HG03457 (cell line): ENCODE data around the gene SOX14.

Experiments
- ATAC-seq: cut with Tn5 transposase; IDR thresholded peaks from one replicate; pipeline ENCODE4 v1.9.1; 2021; ENCODE audit warnings: moderate number of reproducible peaks; ENCODE audit not compliant: unreplicated experiment

The SOX14 gene

GRCh38 chr3:137764001-137764433 lies at the start of gene SOX14:
Gene SOX14, plus strand, starts transcription at chr3:137764315. Its CDS starts 470 bp downstream, at chr3:137764785.
- ATAC-seq = no peak

- ATAC-seq = no peak
Measured at GRCh38 chr3:137714551-137714950, 49.6 kb upstream of the SOX14 start.

DNA sequence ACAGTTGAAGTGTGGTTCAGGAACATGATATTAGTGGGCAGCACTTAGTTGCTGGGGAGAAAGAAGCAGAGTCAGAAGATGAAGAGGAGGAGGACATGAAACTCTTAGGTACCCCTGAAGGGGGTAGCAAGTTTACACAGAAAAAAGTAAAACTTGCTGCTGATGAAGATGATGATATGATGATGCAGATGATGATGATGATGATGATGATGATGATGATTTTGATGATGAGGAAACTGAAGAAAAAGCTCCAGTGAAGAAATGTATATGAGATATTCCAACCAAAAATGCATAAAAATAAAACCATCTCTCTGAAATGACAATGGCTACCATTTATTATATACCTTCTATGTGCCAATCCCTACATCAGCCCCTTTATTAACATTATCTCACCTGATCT lies 39.9 kb upstream of the SOX14 start:
- ATAC-seq = no peak

DNA sequence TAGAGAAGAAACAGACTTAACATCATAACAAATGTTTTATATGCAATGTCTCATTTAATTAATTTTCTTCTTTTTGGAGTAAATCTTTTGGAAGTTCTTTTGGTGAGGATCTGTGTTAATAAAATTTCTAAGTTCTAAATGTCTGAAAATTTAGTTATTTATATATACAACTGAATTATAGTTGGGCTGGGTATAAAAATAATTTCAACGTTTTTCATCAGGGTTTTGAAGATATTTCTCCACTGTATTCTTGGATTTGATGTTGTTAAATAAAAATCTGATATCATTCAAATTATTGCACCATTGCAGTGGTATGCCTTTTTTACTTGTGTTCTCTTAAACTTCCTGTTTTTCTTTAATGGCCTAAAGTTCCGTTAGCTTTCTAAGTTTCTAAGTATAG lies 26.9 kb upstream of the SOX14 start:
- no peak for ATAC-seq

DNA sequence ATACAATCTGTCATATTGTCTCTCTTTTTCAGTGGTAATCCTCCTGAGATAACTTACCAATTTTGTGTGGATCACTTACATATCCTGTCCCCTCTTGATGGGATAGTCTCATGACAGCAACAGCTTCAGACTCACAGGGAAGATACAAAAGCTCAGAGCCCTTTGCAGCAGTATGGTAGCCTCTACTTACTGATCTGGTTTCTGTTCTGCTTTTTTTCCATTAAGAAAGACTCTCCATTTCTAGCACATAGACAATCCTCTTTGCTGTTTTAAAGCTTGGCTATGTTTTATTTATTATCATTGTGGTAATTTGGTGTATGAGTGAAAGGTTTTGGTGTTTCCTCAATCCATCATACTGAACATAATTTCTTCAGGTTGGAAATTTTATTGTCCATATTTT lies 25.4 kb upstream of the SOX14 start:
- ATAC-seq = no peak

- ATAC-seq = no peak
Measured at GRCh38 chr3:137743608-137744007, 20.5 kb upstream of the SOX14 start.

DNA sequence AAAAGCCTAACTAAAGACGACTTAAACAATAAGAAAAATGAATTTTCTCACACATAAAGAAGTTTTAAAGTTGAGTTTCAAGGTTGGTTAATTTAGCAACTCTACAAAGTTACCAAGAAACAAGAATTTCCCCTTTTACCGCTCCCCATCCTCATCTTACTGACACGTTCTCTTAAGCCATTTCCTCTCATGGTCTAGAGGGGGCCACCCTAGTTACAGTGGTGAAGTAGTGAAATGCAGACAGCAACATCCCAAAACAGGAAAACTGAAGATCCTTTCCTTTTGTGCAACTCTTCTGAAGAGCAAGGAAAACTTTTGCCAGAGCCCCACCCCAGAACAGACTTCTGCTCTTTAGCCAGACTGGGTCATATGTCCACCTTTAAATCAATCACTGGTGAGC lies 17.3 kb upstream of the SOX14 start:
- no peak for ATAC-seq

DNA sequence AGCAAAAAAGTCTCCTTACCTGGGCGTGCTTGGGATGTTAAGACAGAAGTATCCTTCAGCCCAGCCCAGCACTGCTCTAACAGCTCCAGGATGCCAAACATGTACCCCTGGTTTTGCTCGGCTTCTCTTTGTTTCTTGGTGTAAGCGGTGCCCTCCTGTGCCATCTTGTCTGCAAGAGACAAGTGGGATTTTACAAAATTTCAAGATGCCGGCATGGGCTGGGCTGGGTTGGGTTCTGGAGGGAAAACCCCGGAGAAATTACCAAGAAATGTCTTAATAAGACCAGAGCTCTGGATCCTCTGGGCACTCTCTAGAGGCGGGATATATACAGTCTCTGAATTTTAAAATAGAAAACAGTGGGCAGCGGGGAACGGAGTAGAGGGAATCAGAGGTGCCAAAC lies 4.6 kb upstream of the SOX14 start:
- no peak for ATAC-seq

DNA sequence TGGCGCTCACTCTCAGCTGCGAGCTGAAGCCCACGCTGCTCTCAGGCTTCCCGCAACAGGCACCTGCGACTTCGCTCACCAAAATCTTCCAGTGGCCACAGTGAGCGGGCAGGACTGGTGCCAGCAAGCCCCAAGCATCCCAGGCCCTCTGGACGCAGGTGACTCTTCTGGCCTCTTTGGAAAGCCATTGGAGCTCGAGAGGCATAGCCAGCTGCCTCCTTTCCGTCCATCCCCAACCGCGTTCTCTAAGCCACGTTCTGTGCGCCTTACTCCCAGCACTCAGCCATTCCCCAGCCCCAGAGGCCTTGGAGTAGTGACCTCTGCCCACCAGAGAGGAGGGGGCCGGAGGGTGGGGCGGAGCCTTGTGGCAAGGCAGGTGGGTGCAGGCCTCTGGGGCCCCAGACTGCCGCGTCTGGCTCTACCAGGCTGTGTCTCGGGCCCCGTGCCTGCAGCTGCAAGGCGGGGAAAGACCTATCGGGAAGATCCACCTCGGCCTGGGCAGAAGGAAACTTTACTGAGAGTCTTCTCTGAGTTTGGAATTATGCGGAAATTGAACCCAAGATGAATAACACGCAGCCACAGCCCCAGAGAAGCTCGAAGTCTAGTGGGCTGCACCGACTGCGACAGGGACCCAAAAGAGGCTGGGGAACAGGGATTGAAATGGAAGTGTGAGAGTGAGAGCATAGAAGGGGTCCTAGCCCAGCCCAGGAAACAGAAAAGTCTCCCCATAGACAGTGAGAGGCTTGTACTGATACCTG lies 3.6 kb upstream of the SOX14 start:
- no peak for ATAC-seq

DNA sequence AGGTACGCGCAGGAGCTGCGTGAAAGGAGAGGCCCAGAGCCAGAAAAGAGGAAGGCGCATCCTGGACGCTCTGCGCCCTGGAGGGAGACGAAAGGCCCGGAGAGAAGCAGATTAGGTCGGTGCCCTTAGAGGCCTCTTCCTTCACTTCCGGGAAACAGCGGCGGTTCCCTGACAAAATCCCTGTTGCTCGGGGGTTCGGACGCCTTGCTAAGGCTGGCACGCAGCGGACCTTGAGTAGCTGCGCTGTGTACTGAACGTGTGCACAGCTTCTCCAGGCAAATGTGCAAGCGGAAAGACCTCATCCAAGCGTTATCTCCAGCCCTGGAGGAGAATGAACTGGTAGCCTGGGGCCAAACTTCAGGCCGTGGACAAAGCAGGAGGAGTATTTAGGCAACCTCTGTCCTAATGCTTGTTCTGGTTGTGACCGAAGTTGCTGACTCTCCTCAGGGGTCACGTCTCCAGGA lies 3.0 kb upstream of the SOX14 start:
- ATAC-seq = no peak

- ATAC-seq = no peak
Measured at GRCh38 chr3:137761563-137762503, 2.3 kb upstream of the SOX14 start.

DNA sequence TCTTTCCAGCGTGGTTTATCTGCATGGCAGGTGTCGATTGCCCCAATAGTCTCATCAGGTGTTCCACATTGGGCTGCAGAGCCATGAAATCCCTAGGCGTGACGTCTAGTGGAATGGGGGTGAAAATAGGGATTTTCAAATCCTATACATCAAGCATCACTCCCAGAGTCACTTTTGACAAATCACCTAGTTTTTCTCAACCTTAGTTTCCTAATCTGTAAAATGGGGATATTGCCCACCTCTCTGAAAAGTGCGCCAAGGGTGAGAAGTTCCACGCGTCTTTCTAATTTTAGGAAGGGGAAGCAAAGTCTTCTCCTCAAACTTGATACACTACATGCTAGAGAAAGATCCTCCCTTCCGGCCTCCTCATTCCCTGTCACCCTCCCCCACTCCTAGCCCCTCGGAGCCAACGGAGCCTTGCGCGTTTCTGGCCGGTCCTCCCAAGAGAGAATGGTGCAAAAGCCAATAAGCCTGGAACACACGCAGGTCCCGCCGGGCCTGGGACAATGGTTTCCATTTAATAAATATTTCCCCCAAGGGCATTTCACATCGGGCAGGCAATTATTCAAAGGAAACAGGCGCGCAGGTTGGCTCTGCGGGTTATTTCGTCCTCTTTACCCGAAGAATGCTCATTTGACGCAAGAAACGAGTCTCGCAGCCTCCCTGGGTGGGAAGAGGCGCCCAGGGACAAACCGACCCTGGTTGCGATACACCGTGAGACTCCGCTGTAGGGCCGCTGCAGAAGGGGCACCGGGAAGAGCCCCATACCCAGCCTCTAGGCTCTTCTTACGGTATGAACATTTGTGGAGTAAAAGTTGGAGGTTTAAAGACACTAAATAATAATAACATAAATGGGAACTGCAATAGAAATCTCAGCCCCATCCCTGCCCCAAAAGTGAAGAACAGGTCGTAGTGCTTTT lies 1.2 kb upstream of the SOX14 start:
- ATAC-seq = no peak

DNA sequence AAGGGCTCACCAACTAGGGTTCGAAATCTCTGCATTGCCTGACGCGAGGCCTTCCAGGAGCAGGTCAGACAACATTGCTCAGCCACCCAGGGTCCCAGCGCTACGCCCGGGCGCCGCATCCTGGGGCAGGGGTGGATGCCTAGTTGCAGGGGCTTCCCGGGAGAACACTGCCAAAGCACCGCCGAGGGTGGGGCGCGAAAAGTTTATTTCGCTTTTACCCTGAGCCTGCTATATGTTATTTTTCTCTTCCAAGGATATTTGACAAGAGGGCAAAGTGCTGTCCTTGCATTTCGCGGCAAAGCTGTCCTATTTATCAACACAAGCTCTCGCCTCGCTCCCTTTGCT lies 549 bp upstream of the SOX14 start:
- ATAC-seq = no peak

DNA sequence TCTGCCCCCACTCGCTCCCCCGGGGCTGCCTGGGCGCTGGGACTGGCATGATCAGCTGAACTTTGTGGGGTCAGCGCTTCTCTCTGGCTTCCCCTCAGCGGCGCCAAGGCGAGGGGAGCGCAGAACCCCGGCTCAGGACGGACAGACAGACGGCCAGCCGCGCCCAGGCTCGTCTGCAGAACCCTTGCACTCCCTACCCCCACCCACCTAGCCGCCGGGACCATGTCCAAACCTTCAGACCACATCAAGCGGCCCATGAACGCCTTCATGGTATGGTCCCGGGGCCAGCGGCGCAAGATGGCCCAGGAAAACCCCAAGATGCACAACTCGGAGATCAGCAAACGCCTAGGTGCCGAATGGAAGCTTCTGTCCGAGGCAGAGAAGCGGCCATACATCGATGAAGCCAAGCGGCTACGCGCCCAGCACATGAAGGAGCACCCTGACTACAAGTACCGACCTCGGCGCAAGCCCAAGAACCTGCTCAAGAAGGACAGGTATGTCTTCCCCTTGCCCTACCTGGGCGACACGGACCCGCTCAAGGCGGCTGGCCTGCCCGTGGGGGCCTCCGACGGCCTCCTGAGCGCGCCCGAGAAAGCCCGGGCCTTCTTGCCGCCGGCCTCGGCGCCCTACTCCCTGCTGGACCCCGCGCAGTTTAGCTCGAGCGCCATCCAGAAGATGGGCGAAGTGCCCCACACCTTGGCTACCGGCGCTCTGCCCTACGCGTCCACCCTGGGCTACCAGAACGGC lies 621 bp downstream of the SOX14 start:
- no peak for ATAC-seq

GRCh38 chr3:137765310-137766033 lies 1.4 kb downstream of the SOX14 start:
- ATAC-seq = no peak

- ATAC-seq = no peak
Measured at GRCh38 chr3:137766041-137766875, 2.1 kb downstream of the SOX14 start.

GRCh38 chr3:137766876-137767537 lies 2.9 kb downstream of the SOX14 start:
- no peak for ATAC-seq
